PFSK-1 (cell line): ENCODE results near the gene NUDT2.

Source experiments
- FOXP2 ChIP-seq: optimal IDR thresholded peaks from 2 replicates; pipeline ENCODE3; 2011; ENCODE audit warnings: borderline replicate concordance, control low read depth, inconsistent platforms; ENCODE audit not compliant: insufficient read depth; ENCODE audit errors: extremely low read length, extremely low read depth
- POLR2AphosphoS5 ChIP-seq: IDR thresholded peaks from 2 replicates; pipeline ENCODE4 v1.6.1; 2012; ENCODE audit warnings: low read depth, mild to moderate bottlenecking, control low read depth, low read length, moderate library complexity
- SIN3A ChIP-seq: IDR thresholded peaks from 2 replicates; pipeline ENCODE4 v1.6.1; 2012; ENCODE audit warnings: mild to moderate bottlenecking, low read length, moderate library complexity, borderline replicate concordance; ENCODE audit not compliant: insufficient read depth
- TAF1 ChIP-seq: IDR thresholded peaks from 2 replicates; pipeline ENCODE4 v1.6.1; 2012; ENCODE audit warnings: low read length, control low read depth, borderline replicate concordance; ENCODE audit not compliant: insufficient read depth
- TF ChIP-seq, protein P1 (sequence below), 2 experiments: IDR thresholded peaks; 2 replicates each; pipeline versions ENCODE4 v1.6.1 to v1.8.0; 2011 to 2012; ENCODE audit warnings: low read depth in 2 of 2, low read length in 2 of 2, control low read depth in 1 of 2, inconsistent platforms in 1 of 2, mild to moderate bottlenecking in 1 of 2, moderate library complexity in 1 of 2; ENCODE audit not compliant: insufficient read depth in 1 of 2

The NUDT2 gene

GRCh38 chr9:34370970-34371880, 41.9 kb downstream of the NUDT2 start:
- TF ChIP-seq TAF1 (no peak), SIN3A (no peak), FOXP2 (no peak), POLR2AphosphoS5 (no peak)
- TF ChIP-seq, protein P1, sequence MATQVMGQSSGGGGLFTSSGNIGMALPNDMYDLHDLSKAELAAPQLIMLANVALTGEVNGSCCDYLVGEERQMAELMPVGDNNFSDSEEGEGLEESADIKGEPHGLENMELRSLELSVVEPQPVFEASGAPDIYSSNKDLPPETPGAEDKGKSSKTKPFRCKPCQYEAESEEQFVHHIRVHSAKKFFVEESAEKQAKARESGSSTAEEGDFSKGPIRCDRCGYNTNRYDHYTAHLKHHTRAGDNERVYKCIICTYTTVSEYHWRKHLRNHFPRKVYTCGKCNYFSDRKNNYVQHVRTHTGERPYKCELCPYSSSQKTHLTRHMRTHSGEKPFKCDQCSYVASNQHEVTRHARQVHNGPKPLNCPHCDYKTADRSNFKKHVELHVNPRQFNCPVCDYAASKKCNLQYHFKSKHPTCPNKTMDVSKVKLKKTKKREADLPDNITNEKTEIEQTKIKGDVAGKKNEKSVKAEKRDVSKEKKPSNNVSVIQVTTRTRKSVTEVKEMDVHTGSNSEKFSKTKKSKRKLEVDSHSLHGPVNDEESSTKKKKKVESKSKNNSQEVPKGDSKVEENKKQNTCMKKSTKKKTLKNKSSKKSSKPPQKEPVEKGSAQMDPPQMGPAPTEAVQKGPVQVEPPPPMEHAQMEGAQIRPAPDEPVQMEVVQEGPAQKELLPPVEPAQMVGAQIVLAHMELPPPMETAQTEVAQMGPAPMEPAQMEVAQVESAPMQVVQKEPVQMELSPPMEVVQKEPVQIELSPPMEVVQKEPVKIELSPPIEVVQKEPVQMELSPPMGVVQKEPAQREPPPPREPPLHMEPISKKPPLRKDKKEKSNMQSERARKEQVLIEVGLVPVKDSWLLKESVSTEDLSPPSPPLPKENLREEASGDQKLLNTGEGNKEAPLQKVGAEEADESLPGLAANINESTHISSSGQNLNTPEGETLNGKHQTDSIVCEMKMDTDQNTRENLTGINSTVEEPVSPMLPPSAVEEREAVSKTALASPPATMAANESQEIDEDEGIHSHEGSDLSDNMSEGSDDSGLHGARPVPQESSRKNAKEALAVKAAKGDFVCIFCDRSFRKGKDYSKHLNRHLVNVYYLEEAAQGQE (IDR thresholded peaks at IDR 0.05; ENCODE audit: insufficient read depth in 1 of 2, low read depth in 2 of 2, low read length in 2 of 2), result no peak

DNA sequence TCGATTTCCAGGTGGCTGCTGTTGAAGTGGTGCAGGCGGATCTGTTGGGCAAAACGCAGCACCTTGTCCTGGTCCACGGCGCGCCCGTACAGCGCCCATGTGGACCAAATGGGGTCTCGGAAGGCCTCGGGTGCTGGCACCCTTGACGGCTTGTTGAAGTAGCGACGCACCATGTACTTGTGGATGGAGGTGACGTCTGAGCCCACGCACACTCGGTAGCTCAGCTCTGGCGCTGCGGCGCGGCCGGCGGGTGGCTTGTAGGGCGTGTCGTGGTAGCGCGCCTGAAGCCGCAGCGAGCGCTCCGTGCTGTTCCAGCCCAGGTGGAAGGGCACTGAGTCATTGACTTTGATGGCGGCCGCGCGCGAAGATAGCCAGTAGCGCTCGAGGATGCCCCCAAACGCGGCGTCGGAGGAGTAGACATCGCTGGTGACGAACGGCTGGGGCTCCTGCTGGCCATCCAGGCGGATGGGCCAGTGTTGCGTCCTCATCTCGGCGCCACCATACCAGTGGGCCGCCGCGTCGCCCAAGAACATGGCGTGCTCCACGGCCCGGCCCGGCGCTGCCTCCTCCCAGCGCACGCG, 42.6 kb downstream of the NUDT2 start:
- TF ChIP-seq TAF1 (no peak), SIN3A (no peak), FOXP2 (no peak), POLR2AphosphoS5 (no peak)
- TF ChIP-seq, protein P1 (IDR thresholded peaks at IDR 0.05; ENCODE audit: insufficient read depth in 1 of 2, low read depth in 2 of 2, low read length in 2 of 2), result no peak

DNA sequence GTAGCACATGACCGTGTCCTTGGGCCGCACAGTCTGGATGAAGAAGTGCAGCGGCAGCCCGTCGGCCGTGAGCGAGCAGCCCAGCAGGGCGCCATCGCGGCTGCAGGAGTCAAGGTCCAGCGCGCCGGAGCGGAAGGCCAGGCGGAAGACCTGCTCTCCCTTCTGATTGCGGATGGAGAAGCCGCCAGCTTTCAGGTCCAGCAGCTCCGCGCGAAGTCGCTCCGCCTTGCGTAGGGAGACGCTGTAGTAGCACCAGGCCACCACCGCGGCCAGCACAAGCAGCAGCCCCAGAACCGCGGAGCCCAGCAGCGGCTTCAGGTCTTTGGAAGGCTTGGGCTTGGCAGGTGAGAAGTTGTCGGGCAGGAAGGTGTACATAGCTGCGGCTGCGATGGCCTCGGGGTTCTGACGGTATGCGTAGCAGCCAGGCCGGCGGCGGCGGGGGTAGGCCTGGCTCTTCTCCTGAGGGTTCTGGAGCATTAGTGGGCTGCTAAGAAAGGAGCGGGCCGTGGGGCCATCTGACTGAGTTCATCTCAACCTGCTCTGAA, 43.2 kb downstream of the NUDT2 start:
- TF ChIP-seq FOXP2, result no peak
- TF ChIP-seq POLR2AphosphoS5, result no peak
- no peak for TF ChIP-seq TAF1
- TF ChIP-seq, protein P1 (IDR thresholded peaks at IDR 0.05; ENCODE audit: insufficient read depth in 1 of 2, low read depth in 2 of 2, low read length in 2 of 2), result no peak
- TF ChIP-seq SIN3A, result no peak

- no peak for TF ChIP-seq TAF1
- TF ChIP-seq POLR2AphosphoS5, result no peak
These were observed 44.4 kb downstream of the NUDT2 start for GRCh38 chr9:34373749-34374148.

- TF ChIP-seq SIN3A, result no peak
- TF ChIP-seq TAF1, result no peak
- TF ChIP-seq FOXP2, result no peak
- TF ChIP-seq POLR2AphosphoS5, result no peak
- TF ChIP-seq, protein P1 (IDR thresholded peaks at IDR 0.05; ENCODE audit: insufficient read depth in 1 of 2, low read depth in 2 of 2, low read length in 2 of 2), result no peak
These were observed 45.0 kb downstream of the NUDT2 start for GRCh38 chr9:34374339-34374738.
